GM23248 (cell line): ENCODE measurements around the gene CTTNBP2.

ENCODE experiments used
- EZH2 ChIP-seq: fragments of 200-600 bp; sonication (generic); IDR thresholded peaks from 2 replicates; pipeline ENCODE4 v1.6.1; 2018; ENCODE audit warnings: antibody characterized with exemption, mild to moderate bottlenecking; ENCODE audit not compliant: insufficient read depth, poor library complexity, severe bottlenecking
- EZH2phosphoT487 ChIP-seq: fragments of 200-600 bp; sonication (generic); IDR thresholded peaks from 2 replicates; pipeline ENCODE4 v1.6.1; 2018; ENCODE audit warnings: antibody characterized with exemption, moderate library complexity, mild to moderate bottlenecking, low read depth; ENCODE audit not compliant: insufficient read depth

DNA sequence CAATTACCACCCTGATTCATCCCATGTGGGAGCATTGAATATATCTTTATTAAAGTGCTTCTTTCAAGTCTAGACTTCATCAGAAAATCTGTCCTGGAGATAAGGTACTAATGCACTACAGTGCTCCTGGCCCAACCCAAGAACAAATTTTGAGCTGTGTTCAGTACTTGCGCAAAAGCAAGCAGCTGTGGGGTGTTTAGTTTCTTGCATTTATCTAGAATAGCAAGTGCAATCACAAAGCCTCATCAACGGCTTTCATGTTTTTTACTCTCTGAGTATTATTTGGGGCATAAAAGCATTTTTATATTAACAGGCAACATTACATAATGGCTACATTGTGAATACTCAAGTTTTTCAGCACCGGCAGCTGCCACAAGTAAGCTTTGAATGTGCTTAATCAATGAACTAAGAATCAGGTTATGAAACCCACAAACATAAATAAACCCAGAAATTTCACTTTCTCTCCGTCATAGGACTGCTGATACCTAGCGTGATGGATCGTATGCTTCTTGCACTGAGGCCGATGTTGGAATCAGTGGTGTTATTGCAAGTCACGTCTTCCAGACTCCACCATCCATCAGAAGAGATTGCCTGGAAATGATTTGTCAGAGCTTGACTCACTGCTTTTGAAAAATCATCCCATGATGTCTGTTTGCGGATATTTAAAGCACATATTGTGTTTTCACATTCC, 113.1 kb downstream of the CTTNBP2 start:
- TF ChIP-seq EZH2 (no peak), EZH2phosphoT487 (no peak)
